ENCODE data around the gene C3.

GRCh38 chr19:6719540-6719861, 949 bp downstream of the C3 start:
- TF ChIP-seq POLR2A (IDR thresholded peaks at IDR 0.05) (no peak), CTCF (IDR thresholded peaks at IDR 0.05) (no peak)

Measured in Peyer's patch (tissue), 4 donors.